Smooth muscle cell (in vitro differentiated cells): ENCODE data around the gene COL26A1. TPM values are rescaled to one million over a fixed set of nuclear protein-coding genes. Genes with fewer than 3 reads are reported as not detected.

ENCODE experiments used
- DNase-seq: peaks from one replicate; lab custom pipeline; 2025; ENCODE audit not compliant: unreplicated experiment; lab: John Stamatoyannopoulos, UW
- H2AFZ ChIP-seq: fragments of 200-600 bp; sonication (generic); 2 replicates; pipeline ENCODE4 v1.6.0; 2016; ENCODE audit warnings: antibody characterized with exemption, low read depth, mild to moderate bottlenecking
- H3F3A ChIP-seq: fragments of 200-600 bp; sonication (generic); 2 replicates; pipeline ENCODE4 v1.6.0; 2017; ENCODE audit warnings: antibody characterized with exemption, low read depth
- H3K27ac ChIP-seq: fragments of 200-600 bp; sonication (generic); 2 replicates; pipeline ENCODE4 v1.5.1; 2016; ENCODE audit warnings: low read depth, mild to moderate bottlenecking
- H3K27me3 ChIP-seq: fragments of 200-600 bp; sonication (generic); 2 replicates; pipeline ENCODE4 v1.6.1; 2016; ENCODE audit warnings: low read depth, mild to moderate bottlenecking
- H3K36me3 ChIP-seq: fragments of 200-600 bp; sonication (generic); 2 replicates; pipeline ENCODE4 v1.5.1; 2016; ENCODE audit warnings: low read depth
- H3K4me1 ChIP-seq: fragments of 200-600 bp; sonication (generic); 2 replicates; pipeline ENCODE4 v1.5.1; 2016; ENCODE audit warnings: low read depth
- H3K4me2 ChIP-seq: fragments of 200-600 bp; sonication (generic); 2 replicates; pipeline ENCODE4 v1.6.0; 2016; ENCODE audit warnings: mild to moderate bottlenecking
- H3K4me3 ChIP-seq: fragments of 200-600 bp; sonication (generic); 2 replicates; pipeline ENCODE4 v1.5.1; 2016; ENCODE audit warnings: mild to moderate bottlenecking
- H3K79me2 ChIP-seq: fragments of 200-600 bp; sonication (generic); 2 replicates; pipeline ENCODE4 v1.6.0; 2016; ENCODE audit warnings: low read depth, mild to moderate bottlenecking
- H3K9ac ChIP-seq: fragments of 200-600 bp; sonication (generic); 2 replicates; pipeline ENCODE4 v1.6.0; 2016; ENCODE audit warnings: low read depth
- H3K9me3 ChIP-seq: fragments of 200-600 bp; sonication (generic); replicated peaks from 2 replicates; pipeline ENCODE4 v1.5.1; 2016; ENCODE audit warnings: low read depth
- H4K20me1 ChIP-seq: fragments of 200-600 bp; sonication (generic); 2 replicates; pipeline ENCODE4 v1.6.0; 2016; ENCODE audit warnings: low read depth
- WGBS: methylation state at CpG from one replicate; pipeline ENCODE4 v1.1.7; 2016; ENCODE audit warnings: low lambda C conversion rate; 5-methylcytosine and 5-hydroxymethylcytosine counted together
- polyA plus RNA-seq: library from polyadenylated mRNA; unstranded; fragments of >200 nt; fragmentation: Nextera tagmentation; extraction: Ambion mirVana; gene quantifications from 2 replicates; pipeline ENCODE4 v1.2.1, GENCODE V29; 2016
- total RNA-seq: library from RNA; depleted of rRNA; stranded (reverse); fragments of >200 nt; gene quantifications from 2 replicates; pipeline ENCODE4 v1.2.3, GENCODE V29; 2014
- TF ChIP-seq, protein P1 (sequence below): fragments of 200-600 bp; sonication (generic); IDR thresholded peaks from 2 replicates; pipeline ENCODE4 v1.5.1; 2017; ENCODE audit warnings: borderline replicate concordance, mild to moderate bottlenecking, antibody characterized with exemption; ENCODE audit not compliant: insufficient read depth, poor library complexity, severe bottlenecking

COL26A1 gene
- total and polyA plus RNA-seq, 2 experiments from 2014 or later, result 4.9 to 13.2 TPM

DNA sequence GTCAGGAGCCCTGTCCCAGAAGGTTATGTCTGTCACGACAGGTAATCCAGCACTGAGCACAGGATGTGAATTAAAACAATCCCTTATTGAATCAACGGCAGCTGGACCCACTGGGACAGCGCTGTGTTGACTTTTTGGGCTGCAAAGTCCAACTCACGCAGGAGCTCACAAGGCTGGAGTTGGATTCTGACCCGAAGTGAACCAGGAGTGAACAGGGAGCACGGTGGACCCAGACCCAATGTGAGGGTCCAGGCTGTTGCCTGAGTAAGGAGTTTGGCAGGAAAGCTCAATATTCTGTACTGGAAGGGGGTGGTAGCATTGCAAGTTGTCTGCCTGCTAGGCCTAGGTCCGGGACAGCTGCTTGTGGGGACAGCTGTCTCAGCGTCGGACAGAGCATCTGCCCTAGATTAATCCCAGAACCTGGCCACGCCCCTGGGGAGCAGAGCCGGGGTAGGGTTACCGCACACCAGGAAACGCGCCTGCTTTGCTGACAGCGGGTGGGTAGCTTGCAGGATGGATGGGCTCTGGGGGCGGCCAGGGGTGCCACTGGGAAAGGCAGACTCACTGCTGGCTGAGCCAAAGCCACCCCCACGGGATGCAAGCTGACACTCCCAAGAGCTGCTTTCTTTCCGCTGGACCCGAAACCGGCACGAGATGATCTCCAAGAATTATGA lies 24.0 kb downstream of the COL26A1 start:
- H3K27me3 ChIP-seq, result no peaks in the 10 kb centered on the region
- no peaks in the 10 kb centered on the region for H3K36me3 ChIP-seq
- H3K4me1 ChIP-seq, result peaks cover 20% of the 10 kb centered on the region
- H3F3A ChIP-seq, result no peaks in the 10 kb centered on the region
- no peak for DNase-seq
- no peak overlapping the region for H3K27ac ChIP-seq
- no peak overlapping the region for H3K4me3 ChIP-seq
- TF ChIP-seq, protein P1, sequence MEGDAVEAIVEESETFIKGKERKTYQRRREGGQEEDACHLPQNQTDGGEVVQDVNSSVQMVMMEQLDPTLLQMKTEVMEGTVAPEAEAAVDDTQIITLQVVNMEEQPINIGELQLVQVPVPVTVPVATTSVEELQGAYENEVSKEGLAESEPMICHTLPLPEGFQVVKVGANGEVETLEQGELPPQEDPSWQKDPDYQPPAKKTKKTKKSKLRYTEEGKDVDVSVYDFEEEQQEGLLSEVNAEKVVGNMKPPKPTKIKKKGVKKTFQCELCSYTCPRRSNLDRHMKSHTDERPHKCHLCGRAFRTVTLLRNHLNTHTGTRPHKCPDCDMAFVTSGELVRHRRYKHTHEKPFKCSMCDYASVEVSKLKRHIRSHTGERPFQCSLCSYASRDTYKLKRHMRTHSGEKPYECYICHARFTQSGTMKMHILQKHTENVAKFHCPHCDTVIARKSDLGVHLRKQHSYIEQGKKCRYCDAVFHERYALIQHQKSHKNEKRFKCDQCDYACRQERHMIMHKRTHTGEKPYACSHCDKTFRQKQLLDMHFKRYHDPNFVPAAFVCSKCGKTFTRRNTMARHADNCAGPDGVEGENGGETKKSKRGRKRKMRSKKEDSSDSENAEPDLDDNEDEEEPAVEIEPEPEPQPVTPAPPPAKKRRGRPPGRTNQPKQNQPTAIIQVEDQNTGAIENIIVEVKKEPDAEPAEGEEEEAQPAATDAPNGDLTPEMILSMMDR, result no peak
- no peak overlapping the region for H2AFZ ChIP-seq
- H3K79me2 ChIP-seq, result no peaks in the 10 kb centered on the region
- peak overlapping the region; percentile 46 for H3K4me2 ChIP-seq
- no peak overlapping the region for H3K9ac ChIP-seq
- 63% methylated on average over 21 of the region's 21 CpGs for WGBS
- H4K20me1 ChIP-seq, result no peaks in the 10 kb centered on the region
- no peaks in the 10 kb centered on the region for H3K9me3 ChIP-seq

DNA sequence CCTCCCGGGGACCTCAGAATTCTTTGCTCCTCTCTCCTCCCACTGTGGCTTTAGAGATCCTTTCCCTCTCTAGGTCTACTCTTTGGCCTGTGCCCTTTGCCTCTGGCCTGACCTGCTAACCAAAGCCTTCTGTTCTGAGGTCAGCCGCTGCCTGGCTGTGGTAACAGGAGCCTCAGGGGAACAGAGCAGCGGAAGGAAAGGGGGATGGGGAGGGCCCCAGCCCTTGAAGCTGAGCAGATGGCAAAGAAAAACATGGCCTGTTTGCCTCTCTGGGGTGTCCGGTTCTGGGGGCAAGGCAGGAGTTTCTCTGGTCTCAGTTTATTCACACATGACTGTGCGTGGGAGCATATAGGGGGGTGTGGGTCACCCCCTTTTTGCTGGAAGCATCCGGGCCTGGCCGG lies 28.2 kb downstream of the COL26A1 start:
- 53% methylated on average over 7 of the region's 7 CpGs for WGBS
- no peaks in the 10 kb centered on the region for H3F3A ChIP-seq
- no peaks in the 10 kb centered on the region for H3K9me3 ChIP-seq
- H2AFZ ChIP-seq, result no peak overlapping the region
- peaks cover 33% of the 10 kb centered on the region for H3K4me1 ChIP-seq
- H3K4me3 ChIP-seq, result no peak overlapping the region
- H3K27ac ChIP-seq, result no peak overlapping the region
- H4K20me1 ChIP-seq, result no peaks in the 10 kb centered on the region
- no peak for DNase-seq
- H3K79me2 ChIP-seq, result no peaks in the 10 kb centered on the region
- TF ChIP-seq, protein P1, result no peak
- H3K9ac ChIP-seq, result no peak overlapping the region
- no peak overlapping the region for H3K4me2 ChIP-seq
- H3K27me3 ChIP-seq, result no peaks in the 10 kb centered on the region
- H3K36me3 ChIP-seq, result no peaks in the 10 kb centered on the region

DNA sequence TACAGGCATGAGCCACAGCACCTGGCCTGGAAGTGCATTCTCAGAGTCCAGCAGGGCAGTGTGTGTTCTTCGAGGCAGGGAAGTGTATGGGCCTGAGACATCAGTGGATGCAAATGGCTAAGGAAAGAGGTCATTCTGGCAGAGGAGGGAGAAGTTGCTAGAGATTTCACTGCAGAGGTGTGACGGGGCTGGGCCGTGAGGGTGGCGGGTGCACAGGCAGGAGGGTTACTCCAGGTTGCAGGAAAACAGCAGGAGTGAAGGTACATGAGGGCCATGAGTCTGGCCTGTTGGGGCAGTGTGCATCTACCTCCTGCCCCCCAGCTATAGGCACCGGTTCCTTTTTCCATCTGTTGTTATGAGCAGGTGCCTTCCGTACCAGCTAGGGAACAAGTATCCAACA lies 29.3 kb downstream of the COL26A1 start:
- DNase-seq, result no peak
- 92% methylated on average over 6 of the region's 6 CpGs for WGBS
- peaks cover 28% of the 10 kb centered on the region for H3K4me1 ChIP-seq
- H3K27ac ChIP-seq, result no peak overlapping the region
- no peak overlapping the region for H3K9ac ChIP-seq
- TF ChIP-seq, protein P1, result no peak
- no peak overlapping the region for H3K4me2 ChIP-seq
- H3K36me3 ChIP-seq, result no peaks in the 10 kb centered on the region
- no peak overlapping the region for H2AFZ ChIP-seq
- no peak overlapping the region for H3K4me3 ChIP-seq
- no peaks in the 10 kb centered on the region for H3K27me3 ChIP-seq
- H3F3A ChIP-seq, result no peaks in the 10 kb centered on the region
- no peaks in the 10 kb centered on the region for H4K20me1 ChIP-seq
- H3K9me3 ChIP-seq, result no peaks in the 10 kb centered on the region
- no peaks in the 10 kb centered on the region for H3K79me2 ChIP-seq

DNA sequence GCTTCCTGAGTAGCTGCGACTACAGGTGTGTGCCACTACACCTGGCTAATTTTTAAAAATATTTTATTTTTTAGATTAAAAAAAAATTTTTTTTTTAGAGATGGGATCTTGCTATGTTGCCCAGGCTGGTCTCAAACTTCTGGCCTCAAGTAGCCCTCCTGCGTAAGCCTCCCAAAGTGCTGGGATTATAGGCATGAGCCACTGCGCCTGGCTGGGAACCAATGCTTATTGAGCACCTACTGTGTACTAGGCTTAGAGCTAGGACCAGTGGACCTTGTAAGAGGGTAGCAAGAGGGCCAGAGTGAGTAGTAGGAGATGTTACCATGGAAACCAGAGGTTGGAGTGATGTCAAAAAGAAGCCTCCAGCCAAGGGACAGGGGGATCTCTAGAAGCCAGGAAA lies 31.2 kb downstream of the COL26A1 start:
- Histone ChIP-seq H3K27me3 (no peaks in the 10 kb centered on the region), H3K9me3 (no peaks in the 10 kb centered on the region), H3K79me2 (no peaks in the 10 kb centered on the region), H3K4me3 (no peak overlapping the region), H3K4me2 (no peak overlapping the region), H3K36me3 (no peaks in the 10 kb centered on the region), H3K4me1 (peaks cover 24% of the 10 kb centered on the region), H3K9ac (no peak overlapping the region), H4K20me1 (no peaks in the 10 kb centered on the region), H3K27ac (no peak overlapping the region), H2AFZ (no peak overlapping the region), H3F3A (no peaks in the 10 kb centered on the region)
- 92% methylated on average over 3 of the region's 3 CpGs for WGBS
- TF ChIP-seq, protein P1, result no peak
- no peak for DNase-seq
